HepG2 (cell line): ENCODE results near the gene DLST. TPM values are rescaled to one million over a fixed set of nuclear protein-coding genes. Genes with fewer than 3 reads are reported as not detected.

ENCODE experiments used
- ATAC-seq: fragments of 200-7000 bp; cut with Tn5 transposase; 3 replicates; pipeline ENCODE4 v1.9.1; 2020; ENCODE audit warnings: mild to moderate bottlenecking, moderate library complexity
- BruUV-seq: library from RNA; stranded (reverse); fragments of 400-500 nt; replicated peaks from 2 replicates; lab custom pipeline; 2021; lab: Mats Ljungman, UMichigan
- CTCF ChIA-PET: fragments of 300-600 bp; formaldehyde crosslinking; extraction: SDS; loops from one replicate; lab custom pipeline; 2021; ENCODE audit warnings: low total read pairs, inconsistent platforms, low intra/inter-chr PET ratio; lab: Yijun Ruan, JAX
- POLR2A ChIA-PET: fragments of 350-600 bp; sonication (Branson Sonifier 250); formaldehyde crosslinking; loops from one replicate; lab custom pipeline; 2020; ENCODE audit warnings: antibody characterized with exemption, inconsistent platforms; lab: Yijun Ruan, JAX
- DNase-seq: peaks from one replicate; pipeline ENCODE4 v3.0.0-alpha.2; 2015; ENCODE audit warnings: low spot score
- FAIRE-seq: peaks from 3 replicates; lab custom pipeline; 2011; peaks lifted over from hg19 to GRCh38; lab: Jason Lieb, UNC
- H2AFZ ChIP-seq: one replicate; pipeline ENCODE4 v1.6.1; 2011; ENCODE audit warnings: low read length, inconsistent platforms
- H3K27ac ChIP-seq: fragments of 300-600 bp; 3 replicates; pipeline ENCODE4 v1.8.0; 2011; ENCODE audit warnings: mixed run types, mild to moderate bottlenecking, mixed read lengths, low read length, inconsistent platforms; ENCODE audit not compliant: insufficient read depth; ENCODE audit errors: extremely low read length
- H3K27me3 ChIP-seq, 2 experiments: fragments of 200-600 bp in 1 of 2; 2 replicates in 1 of 2; 3 replicates in 1 of 2; pipeline versions ENCODE4 v1.6.0 to v1.8.0; 2011; ENCODE audit warnings: low read length in 2 of 2, mild to moderate bottlenecking in 2 of 2, moderate library complexity in 2 of 2, inconsistent platforms in 1 of 2; ENCODE audit not compliant: insufficient read depth in 2 of 2, control insufficient read depth in 1 of 2
- H3K36me3 ChIP-seq, 2 experiments: fragments of 200-600 bp in 1 of 2; replicated peaks in 1 of 2; 2 replicates in 1 of 2; 3 replicates in 1 of 2; pipeline versions ENCODE4 v1.5.1 to v1.8.0; 2011; ENCODE audit warnings: low read length in 2 of 2, inconsistent platforms in 1 of 2; ENCODE audit not compliant: insufficient read depth in 2 of 2, control insufficient read depth in 1 of 2
- H3K4me1 ChIP-seq: 2 replicates; pipeline ENCODE4 v1.5.1; 2012; ENCODE audit warnings: low read length, inconsistent platforms; ENCODE audit not compliant: insufficient read depth
- H3K4me2 ChIP-seq: 2 replicates; pipeline ENCODE4 v1.6.0; 2011; ENCODE audit warnings: low read depth, low read length, inconsistent platforms
- H3K4me3 ChIP-seq, 3 experiments: fragments of 200-600 bp in 1 of 3; sonication (generic), shearing (Covaris generic) in 1 of 3; replicated peaks in 1 of 3; 2 replicates each; pipeline ENCODE4 v1.5.1; 2011 to 2016; ENCODE audit warnings: low read length in 3 of 3, inconsistent platforms in 2 of 3, low read depth in 2 of 3, mild to moderate bottlenecking in 2 of 3, control low read depth in 1 of 3, mixed read lengths in 1 of 3; ENCODE audit not compliant: insufficient read depth in 1 of 3
- H3K79me2 ChIP-seq: one replicate; pipeline ENCODE4 v1.6.1; 2011; ENCODE audit warnings: low read length, inconsistent platforms; ENCODE audit not compliant: insufficient read depth
- H3K9ac ChIP-seq: 2 replicates; pipeline ENCODE4 v1.6.0; 2011; ENCODE audit warnings: mild to moderate bottlenecking, low read depth, low read length, inconsistent platforms; ENCODE audit not compliant: insufficient read depth
- H3K9me3 ChIP-seq: 2 replicates; pipeline ENCODE4 v1.5.1; 2012; ENCODE audit warnings: mild to moderate bottlenecking, low read length
- H4K20me1 ChIP-seq: 2 replicates; pipeline ENCODE4 v1.6.0; 2011; ENCODE audit warnings: inconsistent platforms, mild to moderate bottlenecking, low read length, moderate library complexity; ENCODE audit not compliant: insufficient read depth
- AGO1 ChIP-seq: fragments of 200-400 bp; formaldehyde crosslinking; IDR thresholded peaks from 2 replicates; pipeline ENCODE4 v1.6.1; 2017; ENCODE audit warnings: mild to moderate bottlenecking, low read depth, low read length, moderate library complexity; ENCODE audit not compliant: poor library complexity, severe bottlenecking
- BCL6 ChIP-seq: IDR thresholded peaks from 2 replicates; pipeline ENCODE4 v1.6.1; 2016; ENCODE audit warnings: missing genetic modification reagents, missing compliant biosample characterization
- CHD2 ChIP-seq: IDR thresholded peaks from 2 replicates; pipeline ENCODE4 v1.6.1; 2011; ENCODE audit warnings: low read depth, low read length, improper control_type of control experiment
- DPF2 ChIP-seq: sonication (generic); formaldehyde crosslinking; IDR thresholded peaks from 2 replicates; pipeline ENCODE4 v1.4.0; 2020; ENCODE audit warnings: mild to moderate bottlenecking, low read depth, missing genetic modification reagents, borderline replicate concordance
- FOXA1 ChIP-seq, 2 experiments: fragments of 450-650 bp in 1 of 2; sonication (generic) in 1 of 2; formaldehyde crosslinking in 1 of 2; IDR thresholded peaks; 2 replicates each; pipeline versions ENCODE4 v1.4.0 to v1.6.1; 2016 to 2020; ENCODE audit warnings: missing genetic modification reagents in 1 of 2
- HNRNPL ChIP-seq: fragments of 200-400 bp; formaldehyde crosslinking; IDR thresholded peaks from 2 replicates; pipeline ENCODE4 v1.6.1; 2017; ENCODE audit warnings: mild to moderate bottlenecking, low read depth, low read length
- HOXA3 ChIP-seq: sonication (generic); formaldehyde crosslinking; IDR thresholded peaks from 2 replicates; pipeline ENCODE4 v1.5.0; 2020; ENCODE audit warnings: missing genetic modification reagents
- IRF2 ChIP-seq: IDR thresholded peaks from 2 replicates; pipeline ENCODE4 v1.6.1; 2018; ENCODE audit warnings: missing genetic modification reagents, missing compliant biosample characterization
- NFKBIZ ChIP-seq: IDR thresholded peaks from 2 replicates; pipeline ENCODE4 v1.6.1; 2018; ENCODE audit warnings: missing genetic modification reagents, missing compliant biosample characterization
- ZBTB1 ChIP-seq: sonication (generic); formaldehyde crosslinking; IDR thresholded peaks from 2 replicates; pipeline ENCODE4 v1.4.0; 2020; ENCODE audit warnings: missing genetic modification reagents, borderline replicate concordance
- ZNF768 ChIP-seq: sonication (generic); formaldehyde crosslinking; IDR thresholded peaks from 2 replicates; pipeline ENCODE4 v1.4.0; 2020; ENCODE audit warnings: missing genetic modification reagents
- WGBS: methylation state at CpG from one replicate; pipeline ENCODE4 v1.1.6; 2017; ENCODE audit warnings: low lambda C conversion rate; 5-methylcytosine and 5-hydroxymethylcytosine counted together
- in situ Hi-C: cut with HindIII; loops from 2 replicates; pipeline ENCODE4 v1.10.0; 2017; ENCODE audit warnings: low pct_unique_long_range_greater_than_20kb; ENCODE audit not compliant: extremely low pct_ligation_motif_present
- intact Hi-C: fragments of 100-400 bp; cut with micrococcal nuclease; formaldehyde crosslinking; loops from one replicate; pipeline ENCODE4 v1.10.0; 2022; ENCODE audit not compliant: unreplicated experiment
- polyA plus RNA-seq, 8 experiments: library from polyadenylated mRNA; depleted of rRNA in 3 of 8; stranded (reverse) in 7 of 8; unstranded in 1 of 8; fragments of >200 nt; fragmentation: Illumina TruSeq in 4 of 8; extraction: Trizol in 4 of 8; gene quantifications; 2 replicates each; pipeline versions ENCODE4 v1.2.1 to v1.2.3, GENCODE V29; 2011 to 2016; ENCODE audit warnings: low read depth in 4 of 8, missing spikeins in 1 of 8, mixed read lengths in 1 of 8; ENCODE audit not compliant: insufficient read depth in 1 of 8
- total RNA-seq, 5 experiments: library from RNA; depleted of rRNA; stranded (reverse); fragments of >200 nt; fragmentation: Illumina TruSeq; extraction: Trizol; gene quantifications; 2 replicates each; pipeline ENCODE4 v1.2.3, GENCODE V29; 2016; ENCODE audit warnings: low read depth in 1 of 5
- TF ChIP-seq, protein P1 (sequence below): IDR thresholded peaks from 2 replicates; pipeline ENCODE4 v1.6.1; 2016; ENCODE audit warnings: low read depth, control low read depth
- TF ChIP-seq, protein P2 (sequence below): sonication (generic); formaldehyde crosslinking; IDR thresholded peaks from 2 replicates; pipeline ENCODE4 v1.4.0; 2020; ENCODE audit warnings: mild to moderate bottlenecking, missing genetic modification reagents
- TF ChIP-seq, protein P3 (sequence below): sonication (generic); formaldehyde crosslinking; IDR thresholded peaks from 2 replicates; pipeline ENCODE4 v1.4.0; 2020; ENCODE audit warnings: missing genetic modification reagents
- TF ChIP-seq, protein P4 (sequence below): sonication (generic); formaldehyde crosslinking; IDR thresholded peaks from 2 replicates; pipeline ENCODE4 v1.5.0; 2020; ENCODE audit warnings: missing genetic modification reagents

The DLST gene
- total and polyA plus RNA-seq, 2 of the 13 experiments (the other 11 are each of a cell fraction or from before 2014, with no cell fraction given) = 56.5 to 94.3 TPM

DNA sequence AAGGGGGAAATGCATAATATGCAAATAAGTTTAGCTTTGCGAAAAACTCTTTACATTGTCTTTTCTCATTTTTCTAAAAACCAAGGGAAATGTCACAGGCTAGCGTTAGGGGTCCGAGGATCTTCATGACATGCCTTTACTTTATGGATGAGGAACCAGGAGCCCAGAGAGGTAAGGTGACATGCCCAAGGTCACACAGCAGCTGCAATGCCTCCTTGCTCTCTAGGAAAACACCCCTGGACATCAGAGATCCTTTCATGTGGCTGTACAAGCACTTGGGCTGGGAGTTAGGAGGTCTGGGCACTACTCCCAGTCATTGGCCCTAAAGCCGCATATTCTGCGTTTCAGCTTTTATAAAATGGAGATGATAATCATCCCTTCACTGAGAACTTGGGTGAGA is 6.5 kb upstream of the DLST start:
- FAIRE-seq = no peak
- WGBS = 67% methylated on average over 5 of the region's 5 CpGs
- intact Hi-C loops (no loop called here), in situ Hi-C loops (no loop called here)
- no TSS peak for BruUV-seq
- ATAC-seq = no peak
- Histone ChIP-seq H3K4me1 (peaks cover 30% of the 10 kb centered on the region), H3K9ac (no peak overlapping the region), H3K4me3 (no peak overlapping the region), H3K9me3 (no peaks in the 10 kb centered on the region), H3K79me2 (no peaks in the 10 kb centered on the region), H3K36me3 (no peaks in the 10 kb centered on the region), H4K20me1 (no peaks in the 10 kb centered on the region), H2AFZ (no peak overlapping the region), H3K27ac (no peak overlapping the region), H3K4me2 (no peak overlapping the region), H3K27me3 (peaks cover 0 to 10% of the 10 kb centered on the region in 2 experiments; a peak in 1 of 5 replicates)
- TF ChIP-seq, protein P1, sequence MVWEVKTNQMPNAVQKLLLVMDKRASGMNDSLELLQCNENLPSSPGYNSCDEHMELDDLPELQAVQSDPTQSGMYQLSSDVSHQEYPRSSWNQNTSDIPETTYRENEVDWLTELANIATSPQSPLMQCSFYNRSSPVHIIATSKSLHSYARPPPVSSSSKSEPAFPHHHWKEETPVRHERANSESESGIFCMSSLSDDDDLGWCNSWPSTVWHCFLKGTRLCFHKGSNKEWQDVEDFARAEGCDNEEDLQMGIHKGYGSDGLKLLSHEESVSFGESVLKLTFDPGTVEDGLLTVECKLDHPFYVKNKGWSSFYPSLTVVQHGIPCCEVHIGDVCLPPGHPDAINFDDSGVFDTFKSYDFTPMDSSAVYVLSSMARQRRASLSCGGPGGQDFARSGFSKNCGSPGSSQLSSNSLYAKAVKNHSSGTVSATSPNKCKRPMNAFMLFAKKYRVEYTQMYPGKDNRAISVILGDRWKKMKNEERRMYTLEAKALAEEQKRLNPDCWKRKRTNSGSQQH (CRISPR knock-in tag) = no peak
- TF ChIP-seq ZBTB1 (CRISPR knock-in tag) (no peak), NFKBIZ (CRISPR knock-in tag) (no peak), CHD2 (no peak), AGO1 (no peak), ZNF768 (CRISPR knock-in tag) (peak; percentile 81), DPF2 (CRISPR knock-in tag) (no peak), BCL6 (CRISPR knock-in tag) (0 out of 2 replicates have a peak, but pooled peaks have one; percentile 9), IRF2 (CRISPR knock-in tag) (no peak), HOXA3 (CRISPR knock-in tag) (no peak), FOXA1 (IDR thresholded peaks at IDR 0.05) (no peak), FOXA1 (CRISPR knock-in tag; IDR thresholded peaks at IDR 0.05) (no peak), HNRNPL (no peak)
- TF ChIP-seq, protein P2, sequence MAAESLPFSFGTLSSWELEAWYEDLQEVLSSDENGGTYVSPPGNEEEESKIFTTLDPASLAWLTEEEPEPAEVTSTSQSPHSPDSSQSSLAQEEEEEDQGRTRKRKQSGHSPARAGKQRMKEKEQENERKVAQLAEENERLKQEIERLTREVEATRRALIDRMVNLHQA (CRISPR knock-in tag) = no peak
- TF ChIP-seq, protein P3, sequence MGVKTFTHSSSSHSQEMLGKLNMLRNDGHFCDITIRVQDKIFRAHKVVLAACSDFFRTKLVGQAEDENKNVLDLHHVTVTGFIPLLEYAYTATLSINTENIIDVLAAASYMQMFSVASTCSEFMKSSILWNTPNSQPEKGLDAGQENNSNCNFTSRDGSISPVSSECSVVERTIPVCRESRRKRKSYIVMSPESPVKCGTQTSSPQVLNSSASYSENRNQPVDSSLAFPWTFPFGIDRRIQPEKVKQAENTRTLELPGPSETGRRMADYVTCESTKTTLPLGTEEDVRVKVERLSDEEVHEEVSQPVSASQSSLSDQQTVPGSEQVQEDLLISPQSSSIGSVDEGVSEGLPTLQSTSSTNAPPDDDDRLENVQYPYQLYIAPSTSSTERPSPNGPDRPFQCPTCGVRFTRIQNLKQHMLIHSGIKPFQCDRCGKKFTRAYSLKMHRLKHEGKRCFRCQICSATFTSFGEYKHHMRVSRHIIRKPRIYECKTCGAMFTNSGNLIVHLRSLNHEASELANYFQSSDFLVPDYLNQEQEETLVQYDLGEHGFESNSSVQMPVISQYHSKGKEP (CRISPR knock-in tag) = no peak
- TF ChIP-seq, protein P4, sequence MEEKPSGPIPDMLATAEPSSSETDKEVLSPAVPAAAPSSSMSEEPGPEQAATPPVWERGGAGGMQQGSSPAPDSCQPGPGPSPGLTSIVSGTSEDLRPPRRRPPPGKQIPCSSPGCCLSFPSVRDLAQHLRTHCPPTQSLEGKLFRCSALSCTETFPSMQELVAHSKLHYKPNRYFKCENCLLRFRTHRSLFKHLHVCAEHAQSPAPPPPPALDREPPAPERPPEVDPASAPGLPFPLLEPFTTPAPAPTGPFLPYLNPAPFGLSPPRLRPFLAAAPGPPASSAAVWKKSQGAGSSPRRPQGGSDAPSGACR = no peak
- CTCF ChIA-PET = no interaction called here
- DNase-seq = no peak
- POLR2A ChIA-PET = interaction anchor here (0.7 to 1.0 kb wide), 2 partner anchors 48 to 242 kb away, joined by 3 read pairs; partner anchors contain the start of gene RPS6KL1
